SK-N-SH (cell line): ENCODE measurements around the gene HSPA1L. TPM values are rescaled to one million over a fixed set of nuclear protein-coding genes. Genes with fewer than 3 reads are reported as not detected.

ENCODE experiments used
- CTCF ChIA-PET: fragments of 300-600, 350-600 bp; formaldehyde crosslinking; extraction: SDS; loops from one replicate; lab custom pipeline; 2021; lab: Yijun Ruan, JAX
- POLR2A ChIA-PET: fragments of 350-600 bp; sonication (Branson Sonifier 250); formaldehyde crosslinking; extraction: SDS; loops from one replicate; lab custom pipeline; 2020; ENCODE audit warnings: antibody characterized with exemption, inconsistent platforms; lab: Yijun Ruan, JAX
- DNase-seq: peaks from one replicate; pipeline ENCODE4 v3.0.0; 2012
- H2AFZ ChIP-seq: fragments of 200-600 bp; sonication (generic); 2 replicates; pipeline ENCODE4 v1.8.1; 2016; ENCODE audit warnings: antibody characterized with exemption, mild to moderate bottlenecking, low read depth
- H3F3A ChIP-seq: fragments of 200-600 bp; sonication (generic); replicated peaks from 2 replicates; pipeline ENCODE3; 2016; ENCODE audit warnings: antibody characterized with exemption, mild to moderate bottlenecking; ENCODE audit not compliant: insufficient read depth
- H3K27ac ChIP-seq, 2 experiments: fragments of 200-500 bp in 1 of 2; fragments of 200-600 bp in 1 of 2; sonication (Bioruptor generic) in 1 of 2; sonication (generic), shearing (Covaris generic) in 1 of 2; 2 replicates each; pipeline versions ENCODE4 v1.5.1 to v1.6.1; 2014 to 2016; ENCODE audit warnings: low read depth in 2 of 2, inconsistent platforms in 1 of 2, low read length in 1 of 2, mild to moderate bottlenecking in 1 of 2, mixed read lengths in 1 of 2
- H3K27me3 ChIP-seq: fragments of 200-600 bp; sonication (generic), shearing (Covaris generic); 2 replicates; pipeline ENCODE4 v1.6.1; 2016; ENCODE audit warnings: mixed run types; ENCODE audit not compliant: insufficient read depth
- H3K36me3 ChIP-seq, 2 experiments: fragments of 200-500 bp in 1 of 2; fragments of 200-600 bp in 1 of 2; sonication (Bioruptor generic) in 1 of 2; sonication (generic) in 1 of 2; replicated peaks in 1 of 2; 2 replicates each; pipeline versions ENCODE3 to v1.5.1; 2014 to 2016; ENCODE audit warnings: low read length in 1 of 2, mild to moderate bottlenecking in 1 of 2; ENCODE audit not compliant: insufficient read depth in 2 of 2, control insufficient read depth in 1 of 2
- H3K4me1 ChIP-seq, 2 experiments: fragments of 200-500 bp in 1 of 2; fragments of 200-600 bp in 1 of 2; sonication (Bioruptor generic) in 1 of 2; sonication (generic), shearing (Covaris generic) in 1 of 2; 2 replicates each; pipeline versions ENCODE4 v1.5.1 to v1.6.1; 2014 to 2016; ENCODE audit warnings: low read depth in 1 of 2, low read length in 1 of 2, mixed run types in 1 of 2; ENCODE audit not compliant: insufficient read depth in 2 of 2, control insufficient read depth in 1 of 2
- H3K4me2 ChIP-seq: fragments of 200-600 bp; sonication (generic), shearing (Covaris generic); 2 replicates; pipeline ENCODE4 v1.6.1; 2017; ENCODE audit warnings: mixed run types
- H3K4me3 ChIP-seq, 2 experiments: fragments of 200-500 bp in 1 of 2; fragments of 200-600 bp in 1 of 2; sonication (Bioruptor generic) in 1 of 2; sonication (generic), shearing (Covaris generic) in 1 of 2; 2 replicates each; pipeline versions ENCODE4 v1.5.1 to v1.8.1; 2014 to 2016; ENCODE audit warnings: low read depth in 2 of 2, inconsistent platforms in 1 of 2, low read length in 1 of 2, mild to moderate bottlenecking in 1 of 2, mixed read lengths in 1 of 2, moderate library complexity in 1 of 2
- H3K79me2 ChIP-seq: fragments of 200-600 bp; sonication (generic); 2 replicates; pipeline ENCODE4 v1.8.1; 2017; ENCODE audit warnings: mild to moderate bottlenecking; ENCODE audit not compliant: insufficient read depth
- H3K9ac ChIP-seq: fragments of 200-600 bp; sonication (generic); 2 replicates; pipeline ENCODE4 v1.6.1; 2017; ENCODE audit warnings: mixed run types
- H3K9me2 ChIP-seq: fragments of 200-600 bp; sonication (generic); 2 replicates; pipeline ENCODE4 v1.6.1; 2017; ENCODE audit warnings: mixed run types
- H3K9me3 ChIP-seq: fragments of 200-600 bp; sonication (generic); 2 replicates; pipeline ENCODE4 v1.6.1; 2017; ENCODE audit warnings: mixed run types, mild to moderate bottlenecking, moderate library complexity
- H4K20me1 ChIP-seq: fragments of 200-600 bp; sonication (generic); 2 replicates; pipeline ENCODE4 v1.6.1; 2017; ENCODE audit warnings: mild to moderate bottlenecking, mixed run types; ENCODE audit not compliant: insufficient read depth
- CHD2 ChIP-seq: fragments of 150-350 bp; IDR thresholded peaks from 2 replicates; pipeline ENCODE4 v1.6.1; 2018; ENCODE audit warnings: low read length; ENCODE audit not compliant: partially characterized antibody
- CTCF ChIP-seq: fragments of 200-600 bp; sonication (generic); IDR thresholded peaks from 2 replicates; pipeline ENCODE4 v1.6.1; 2017; ENCODE audit warnings: antibody characterized with exemption, mild to moderate bottlenecking, moderate library complexity
- ELF1 ChIP-seq: IDR thresholded peaks from 2 replicates; pipeline ENCODE4 v1.4.0; 2012
- EZH2phosphoT487 ChIP-seq: fragments of 200-600 bp; sonication (generic); IDR thresholded peaks from 2 replicates; pipeline ENCODE4 v1.6.1; 2017; ENCODE audit warnings: low read depth, mixed run types, mild to moderate bottlenecking, antibody characterized with exemption, moderate library complexity, borderline replicate concordance
- FOSL2 ChIP-seq: IDR thresholded peaks from 2 replicates; pipeline ENCODE4 v1.4.0; 2012; ENCODE audit warnings: low read depth, mild to moderate bottlenecking, moderate library complexity, borderline replicate concordance
- FOXM1 ChIP-seq: IDR thresholded peaks from 2 replicates; pipeline ENCODE4 v1.4.0; 2012; ENCODE audit warnings: low read depth, mild to moderate bottlenecking
- MEF2A ChIP-seq: IDR thresholded peaks from 2 replicates; pipeline ENCODE4 v1.4.0; 2012; ENCODE audit warnings: low read depth, borderline replicate concordance
- MXI1 ChIP-seq: IDR thresholded peaks from 2 replicates; pipeline ENCODE4 v1.6.1; 2012; ENCODE audit warnings: mild to moderate bottlenecking, low read depth, low read length, improper control_type of control experiment
- NFIC ChIP-seq: IDR thresholded peaks from 2 replicates; pipeline ENCODE4 v1.4.0; 2012; ENCODE audit warnings: borderline replicate concordance
- NRF1 ChIP-seq: IDR thresholded peaks from 2 replicates; pipeline ENCODE4 v1.6.1; 2012; ENCODE audit warnings: low read depth, mild to moderate bottlenecking, low read length
- POLR2AphosphoS5 ChIP-seq: IDR thresholded peaks from 2 replicates; pipeline ENCODE4 v1.6.1; 2012; ENCODE audit warnings: low read depth, low read length
- RAD21 ChIP-seq: IDR thresholded peaks from 2 replicates; pipeline ENCODE4 v1.6.1; 2012; ENCODE audit warnings: mild to moderate bottlenecking, low read length
- RCOR1 ChIP-seq: fragments of 150-350 bp; IDR thresholded peaks from 2 replicates; pipeline ENCODE4 v1.6.1; 2017; ENCODE audit warnings: antibody characterized with exemption, low read length
- RFX5 ChIP-seq: IDR thresholded peaks from 2 replicates; pipeline ENCODE4 v1.6.1; 2012; ENCODE audit warnings: mild to moderate bottlenecking, improper control_type of control experiment, low read length
- RXRA ChIP-seq: IDR thresholded peaks from 2 replicates; pipeline ENCODE4 v1.4.0; 2012; ENCODE audit warnings: low read depth, mild to moderate bottlenecking, borderline replicate concordance
- SIN3A ChIP-seq: IDR thresholded peaks from 2 replicates; pipeline ENCODE4 v1.6.1; 2012; ENCODE audit warnings: low read depth, mild to moderate bottlenecking, low read length, moderate library complexity, borderline replicate concordance
- TCF12 ChIP-seq: IDR thresholded peaks from 2 replicates; pipeline ENCODE4 v1.4.0; 2012
- TEAD4 ChIP-seq: IDR thresholded peaks from 2 replicates; pipeline ENCODE4 v1.4.0; 2012; ENCODE audit warnings: mild to moderate bottlenecking, borderline replicate concordance; ENCODE audit not compliant: insufficient read depth
- USF2 ChIP-seq: fragments of 150-350 bp; IDR thresholded peaks from 2 replicates; pipeline ENCODE4 v1.6.1; 2017; ENCODE audit warnings: antibody characterized with exemption, low read length, low read depth, borderline replicate concordance
- YY1 ChIP-seq: IDR thresholded peaks from 2 replicates; pipeline ENCODE4 v1.4.0; 2012; ENCODE audit warnings: low read depth, mild to moderate bottlenecking
- ZBTB33 ChIP-seq: IDR thresholded peaks from 2 replicates; pipeline ENCODE4 v1.4.0; 2012; ENCODE audit warnings: low read depth, borderline replicate concordance
- WGBS: methylation state at CpG from one replicate; pipeline ENCODE4 v1.1.6; 2017; ENCODE audit warnings: low lambda C conversion rate; 5-methylcytosine and 5-hydroxymethylcytosine counted together
- polyA plus RNA-seq, 3 experiments: library from polyadenylated mRNA; depleted of rRNA; stranded (reverse); fragments of >200 nt; gene quantifications; 2 replicates each; pipeline ENCODE4 v1.2.3, GENCODE V29; 2012

Gene HSPA1L
- polyA plus RNA-seq, 1 of the 3 experiments (the other 2 are of a cell fraction): 0.69 TPM

GRCh38 chr6:31777667-31778050 is 37.4 kb downstream of the HSPA1L start:
- Histone ChIP-seq H3K79me2 (no peaks in the 10 kb centered on the region), H3K9me3 (no peaks in the 10 kb centered on the region), H3K36me3 (peaks cover 0 to 39% of the 10 kb centered on the region in 2 experiments), H3K9ac (no peak overlapping the region), H3K27me3 (no peaks in the 10 kb centered on the region), H3K4me2 (no peak overlapping the region), H3K27ac (no peak overlapping the region; a peak in 1 of 4 replicates), H3K9me2 (no peaks in the 10 kb centered on the region), H3K4me1 (peaks cover 9 to 10% of the 10 kb centered on the region in 2 experiments; a peak in 2 of 4 replicates), H2AFZ (no peak overlapping the region), H3F3A (peaks cover 3% of the 10 kb centered on the region), H4K20me1 (no peaks in the 10 kb centered on the region), H3K4me3 (no peak overlapping the region)
- ChIA-PET POLR2A (no interaction called here), CTCF (interaction anchor here (0.9 to 9.9 kb wide), 6 partner anchors 7 to 197 kb away, joined by 3 to 62 read pairs (median 4); no protein-coding TSS in a partner anchor)
- 98% methylated on average over 5 of the region's 5 CpGs for whole genome bisulfite sequencing
- DNase-seq: no peak
- no peak for TF ChIP-seq CHD2
- TF ChIP-seq ZBTB33: no peak
- TF ChIP-seq POLR2AphosphoS5: no peak
- TF ChIP-seq MEF2A: no peak

GRCh38 chr6:31776989-31777666 is 38.0 kb downstream of the HSPA1L start, which contains the start of gene VWA7:
Gene VWA7, minus strand, starts transcription at chr6:31777328. Its CDS starts 549 bp downstream, at chr6:31776779.
- Histone ChIP-seq H2AFZ (no peak within 1 kb of the TSS), H3K27ac (no peak within 1 kb of the TSS; a peak in 2 of 4 replicates)
- WGBS: 22% methylated on average over 8 of the region's 15 CpGs
- no peak for TF ChIP-seq ELF1
- no peak for TF ChIP-seq FOXM1
- TF ChIP-seq RAD21: no peak
- no peak for TF ChIP-seq MXI1
- no peak for TF ChIP-seq NRF1
- no peak for TF ChIP-seq RFX5
- TF ChIP-seq EZH2phosphoT487: no peak
- no peak for TF ChIP-seq RXRA
- peak; percentile 95 for TF ChIP-seq NFIC
- TF ChIP-seq CHD2: no peak
- TF ChIP-seq TCF12: peak; percentile 28; the same call in 1 of the 2 replicates
- TF ChIP-seq SIN3A: no peak; the same call in 1 of the 2 replicates
- TF ChIP-seq FOSL2: peak; percentile 59; the same call in 1 of the 2 replicates
- no peak for TF ChIP-seq USF2
- peak; percentile 54; the same call in 1 of the 2 replicates for TF ChIP-seq MEF2A
- no peak for TF ChIP-seq CTCF
- TF ChIP-seq RCOR1: no peak
- no peak for TF ChIP-seq TEAD4
- no peak for TF ChIP-seq YY1

More at GRCh38 chr6:31776989-31777666, 38.0 kb downstream of the HSPA1L start, which contains the start of gene VWA7:
- H3K9ac ChIP-seq: 0 out of 2 replicates have a peak within 1 kb of the TSS, but pooled peaks have one; percentile 23
- no peaks in the 10 kb centered on the region for H3K9me2 ChIP-seq
- H3K27me3 ChIP-seq: no peaks in the 10 kb centered on the region
- H3K4me2 ChIP-seq: peak within 1 kb of the TSS; percentile 69
- CTCF ChIA-PET: interaction anchor here (0.9 to 9.9 kb wide), 5 partner anchors 8 to 196 kb away, joined by 3 to 62 read pairs (median 6); no protein-coding TSS in a partner anchor
- H4K20me1 ChIP-seq: no peaks in the 10 kb centered on the region
- H3K36me3 ChIP-seq: peaks cover 0 to 35% of the 10 kb centered on the region in 2 experiments
- peak; percentile 71 for DNase-seq
- no peaks in the 10 kb centered on the region for H3K79me2 ChIP-seq
- H3K4me3 ChIP-seq: no peak within 1 kb of the TSS
- POLR2A ChIA-PET: no interaction called here
- peaks cover 3% of the 10 kb centered on the region for H3F3A ChIP-seq
- H3K4me1 ChIP-seq: peaks cover 9 to 10% of the 10 kb centered on the region in 2 experiments; a peak in 2 of 4 replicates
- H3K9me3 ChIP-seq: no peaks in the 10 kb centered on the region
